HepG2 (cell line): ENCODE results near the gene PRXL2A. TPM values are rescaled to one million over a fixed set of nuclear protein-coding genes. Genes with fewer than 3 reads are reported as not detected.

ENCODE experiments used
- FOXA1 ChIP-seq, 2 experiments: fragments of 450-650 bp in 1 of 2; sonication (generic) in 1 of 2; formaldehyde crosslinking in 1 of 2; IDR thresholded peaks; 2 replicates each; pipeline versions ENCODE4 v1.4.0 to v1.6.1; 2016 to 2020; ENCODE audit warnings: missing genetic modification reagents in 1 of 2
- HDAC6 ChIP-seq: fragments of 200-600 bp; sonication (generic); IDR thresholded peaks from 2 replicates; pipeline ENCODE4 v1.7.0; 2017; ENCODE audit warnings: mild to moderate bottlenecking, antibody characterized with exemption, low read length, low read depth
- KDM5A ChIP-seq: fragments of 200-600 bp; sonication (generic); IDR thresholded peaks from 2 replicates; pipeline ENCODE4 v1.7.0; 2018; ENCODE audit warnings: antibody characterized with exemption, mild to moderate bottlenecking, low read length, borderline replicate concordance
- KLF6 ChIP-seq: IDR thresholded peaks from 2 replicates; pipeline ENCODE4 v1.8.0; 2016; ENCODE audit warnings: missing biosample characterization, missing genetic modification reagents
- MXD4 ChIP-seq: IDR thresholded peaks from 2 replicates; pipeline ENCODE4 v1.6.1; 2016; ENCODE audit warnings: mild to moderate bottlenecking, missing biosample characterization, missing genetic modification reagents
- NFKB2 ChIP-seq: sonication (generic); formaldehyde crosslinking; IDR thresholded peaks from 2 replicates; pipeline ENCODE4 v1.4.0; 2020; ENCODE audit warnings: missing genetic modification reagents, borderline replicate concordance
- PLSCR1 ChIP-seq: sonication (generic); formaldehyde crosslinking; IDR thresholded peaks from 2 replicates; pipeline ENCODE4 v1.5.0; 2020; ENCODE audit warnings: missing genetic modification reagents, mild to moderate bottlenecking, borderline replicate concordance
- POGK ChIP-seq: sonication (generic); formaldehyde crosslinking; conservative IDR thresholded peaks from 2 replicates; pipeline ENCODE4 v1.8.0; 2022; ENCODE audit warnings: mild to moderate bottlenecking, moderate library complexity, missing genetic modification reagents
- RARA ChIP-seq: IDR thresholded peaks from 2 replicates; pipeline ENCODE4 v1.6.1; 2016; ENCODE audit warnings: missing genetic modification reagents, missing compliant biosample characterization
- RXRA ChIP-seq: sonication (generic); formaldehyde crosslinking; IDR thresholded peaks from 2 replicates; pipeline ENCODE4 v1.5.1; 2020; ENCODE audit warnings: missing genetic modification reagents
- TEAD3 ChIP-seq: optimal IDR thresholded peaks from 2 replicates; pipeline ENCODE3; 2016; ENCODE audit warnings: borderline replicate concordance
- ZNF549 ChIP-seq: sonication (generic); formaldehyde crosslinking; IDR thresholded peaks from 2 replicates; pipeline ENCODE4 v1.5.0; 2020; ENCODE audit warnings: missing genetic modification reagents
- ZNF644 ChIP-seq: IDR thresholded peaks from 2 replicates; pipeline ENCODE4 v1.6.1; 2016; ENCODE audit warnings: low read depth
- ZNF652 ChIP-seq: IDR thresholded peaks from 2 replicates; pipeline ENCODE4 v1.6.1; 2016; ENCODE audit warnings: low read depth, borderline replicate concordance
- ZNF775 ChIP-seq: sonication (generic); formaldehyde crosslinking; IDR thresholded peaks from 2 replicates; pipeline ENCODE4 v1.4.0; 2020; ENCODE audit warnings: missing genetic modification reagents, mild to moderate bottlenecking, moderate library complexity, borderline replicate concordance
- ZNF780A ChIP-seq: sonication (generic); formaldehyde crosslinking; IDR thresholded peaks from 2 replicates; pipeline ENCODE4 v1.8.0; 2022; ENCODE audit warnings: mild to moderate bottlenecking, missing genetic modification reagents, moderate library complexity
- ZNF878 ChIP-seq: sonication (generic); formaldehyde crosslinking; IDR thresholded peaks from 2 replicates; pipeline ENCODE4 v1.8.1; 2023; ENCODE audit warnings: mild to moderate bottlenecking, missing genetic modification reagents, moderate library complexity
- polyA plus RNA-seq, 8 experiments: library from polyadenylated mRNA; depleted of rRNA in 3 of 8; stranded (reverse) in 7 of 8; unstranded in 1 of 8; fragments of >200 nt; fragmentation: Illumina TruSeq in 4 of 8; extraction: Trizol in 4 of 8; gene quantifications; 2 replicates each; pipeline versions ENCODE4 v1.2.1 to v1.2.3, GENCODE V29; 2011 to 2016; ENCODE audit warnings: low read depth in 4 of 8, missing spikeins in 1 of 8, mixed read lengths in 1 of 8; ENCODE audit not compliant: insufficient read depth in 1 of 8
- total RNA-seq, 5 experiments: library from RNA; depleted of rRNA; stranded (reverse); fragments of >200 nt; fragmentation: Illumina TruSeq; extraction: Trizol; gene quantifications; 2 replicates each; pipeline ENCODE4 v1.2.3, GENCODE V29; 2016; ENCODE audit warnings: low read depth in 1 of 5
- TF ChIP-seq, protein P1 (sequence below): IDR thresholded peaks from 2 replicates; pipeline ENCODE4 v1.6.1; 2018; ENCODE audit warnings: missing genetic modification reagents
- TF ChIP-seq, protein P2 (sequence below): fragments of 450-650 bp; IDR thresholded peaks from 2 replicates; pipeline ENCODE4 v1.6.1; 2016
- TF ChIP-seq, protein P3 (sequence below): sonication (generic); formaldehyde crosslinking; IDR thresholded peaks from 2 replicates; pipeline ENCODE4 v1.4.0; 2020; ENCODE audit warnings: missing genetic modification reagents
- TF ChIP-seq, protein P4 (sequence below): sonication (generic); formaldehyde crosslinking; IDR thresholded peaks from 2 replicates; pipeline ENCODE4 v1.5.0; 2020; ENCODE audit warnings: mild to moderate bottlenecking, missing genetic modification reagents

Gene PRXL2A
- total and polyA plus RNA-seq, 2 of the 13 experiments (the other 11 are each of a cell fraction or from before 2014, with no cell fraction given), result 43.9 to 79.9 TPM

DNA sequence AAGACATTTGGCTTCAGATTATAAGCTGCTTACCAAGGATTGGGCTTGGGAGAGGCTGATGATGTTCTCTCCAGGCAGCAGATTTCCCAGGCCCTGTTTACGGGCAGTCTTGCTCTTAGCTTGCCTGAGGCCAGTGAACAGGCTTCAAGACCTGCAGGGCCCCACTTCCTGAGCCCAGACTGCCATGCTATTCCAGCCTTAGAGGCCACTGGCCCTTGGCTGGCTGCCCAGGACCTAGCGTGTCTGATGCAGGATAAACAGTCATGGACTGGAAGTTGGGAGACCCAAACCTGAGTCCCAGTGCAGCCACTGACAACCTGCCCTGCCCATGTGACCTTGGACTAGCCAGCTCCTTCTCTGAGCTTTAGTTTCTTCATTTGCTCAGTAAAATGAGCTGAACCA, 2.9 kb downstream of the PRXL2A start (continued):
- TF ChIP-seq KDM5A (no peak), ZNF878 (CRISPR knock-in tag) (peak; percentile 24; the same call in 1 of the 2 replicates), MXD4 (CRISPR knock-in tag) (0 out of 2 replicates have a peak, but pooled peaks have one; percentile 20), ZNF549 (CRISPR knock-in tag) (no peak), NFKB2 (CRISPR knock-in tag) (no peak), FOXA1 (IDR thresholded peaks at IDR 0.05) (no peak), FOXA1 (CRISPR knock-in tag; IDR thresholded peaks at IDR 0.05) (no peak), HDAC6 (no peak), RARA (CRISPR knock-in tag) (peak; percentile 40; the same call in 1 of the 2 replicates), TEAD3 (no peak), ZNF775 (CRISPR knock-in tag) (no peak), ZNF780A (CRISPR knock-in tag) (no peak), POGK (CRISPR knock-in tag) (no peak), RXRA (CRISPR knock-in tag) (no peak), ZNF644 (CRISPR knock-in tag) (peak; percentile 88), PLSCR1 (CRISPR knock-in tag) (no peak), ZNF652 (CRISPR knock-in tag) (no peak), KLF6 (no peak)
- TF ChIP-seq, protein P1, sequence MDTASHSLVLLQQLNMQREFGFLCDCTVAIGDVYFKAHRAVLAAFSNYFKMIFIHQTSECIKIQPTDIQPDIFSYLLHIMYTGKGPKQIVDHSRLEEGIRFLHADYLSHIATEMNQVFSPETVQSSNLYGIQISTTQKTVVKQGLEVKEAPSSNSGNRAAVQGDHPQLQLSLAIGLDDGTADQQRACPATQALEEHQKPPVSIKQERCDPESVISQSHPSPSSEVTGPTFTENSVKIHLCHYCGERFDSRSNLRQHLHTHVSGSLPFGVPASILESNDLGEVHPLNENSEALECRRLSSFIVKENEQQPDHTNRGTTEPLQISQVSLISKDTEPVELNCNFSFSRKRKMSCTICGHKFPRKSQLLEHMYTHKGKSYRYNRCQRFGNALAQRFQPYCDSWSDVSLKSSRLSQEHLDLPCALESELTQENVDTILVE (CRISPR knock-in tag), result no peak
- TF ChIP-seq, protein P2, sequence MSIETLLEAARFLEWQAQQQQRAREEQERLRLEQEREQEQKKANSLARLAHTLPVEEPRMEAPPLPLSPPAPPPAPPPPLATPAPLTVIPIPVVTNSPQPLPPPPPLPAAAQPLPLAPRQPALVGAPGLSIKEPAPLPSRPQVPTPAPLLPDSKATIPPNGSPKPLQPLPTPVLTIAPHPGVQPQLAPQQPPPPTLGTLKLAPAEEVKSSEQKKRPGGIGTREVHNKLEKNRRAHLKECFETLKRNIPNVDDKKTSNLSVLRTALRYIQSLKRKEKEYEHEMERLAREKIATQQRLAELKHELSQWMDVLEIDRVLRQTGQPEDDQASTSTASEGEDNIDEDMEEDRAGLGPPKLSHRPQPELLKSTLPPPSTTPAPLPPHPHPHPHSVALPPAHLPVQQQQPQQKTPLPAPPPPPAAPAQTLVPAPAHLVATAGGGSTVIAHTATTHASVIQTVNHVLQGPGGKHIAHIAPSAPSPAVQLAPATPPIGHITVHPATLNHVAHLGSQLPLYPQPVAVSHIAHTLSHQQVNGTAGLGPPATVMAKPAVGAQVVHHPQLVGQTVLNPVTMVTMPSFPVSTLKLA, result no peak
- TF ChIP-seq, protein P3, sequence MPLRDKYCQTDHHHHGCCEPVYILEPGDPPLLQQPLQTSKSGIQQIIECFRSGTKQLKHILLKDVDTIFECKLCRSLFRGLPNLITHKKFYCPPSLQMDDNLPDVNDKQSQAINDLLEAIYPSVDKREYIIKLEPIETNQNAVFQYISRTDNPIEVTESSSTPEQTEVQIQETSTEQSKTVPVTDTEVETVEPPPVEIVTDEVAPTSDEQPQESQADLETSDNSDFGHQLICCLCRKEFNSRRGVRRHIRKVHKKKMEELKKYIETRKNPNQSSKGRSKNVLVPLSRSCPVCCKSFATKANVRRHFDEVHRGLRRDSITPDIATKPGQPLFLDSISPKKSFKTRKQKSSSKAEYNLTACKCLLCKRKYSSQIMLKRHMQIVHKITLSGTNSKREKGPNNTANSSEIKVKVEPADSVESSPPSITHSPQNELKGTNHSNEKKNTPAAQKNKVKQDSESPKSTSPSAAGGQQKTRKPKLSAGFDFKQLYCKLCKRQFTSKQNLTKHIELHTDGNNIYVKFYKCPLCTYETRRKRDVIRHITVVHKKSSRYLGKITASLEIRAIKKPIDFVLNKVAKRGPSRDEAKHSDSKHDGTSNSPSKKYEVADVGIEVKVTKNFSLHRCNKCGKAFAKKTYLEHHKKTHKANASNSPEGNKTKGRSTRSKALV (CRISPR knock-in tag), result no peak
- TF ChIP-seq, protein P4, sequence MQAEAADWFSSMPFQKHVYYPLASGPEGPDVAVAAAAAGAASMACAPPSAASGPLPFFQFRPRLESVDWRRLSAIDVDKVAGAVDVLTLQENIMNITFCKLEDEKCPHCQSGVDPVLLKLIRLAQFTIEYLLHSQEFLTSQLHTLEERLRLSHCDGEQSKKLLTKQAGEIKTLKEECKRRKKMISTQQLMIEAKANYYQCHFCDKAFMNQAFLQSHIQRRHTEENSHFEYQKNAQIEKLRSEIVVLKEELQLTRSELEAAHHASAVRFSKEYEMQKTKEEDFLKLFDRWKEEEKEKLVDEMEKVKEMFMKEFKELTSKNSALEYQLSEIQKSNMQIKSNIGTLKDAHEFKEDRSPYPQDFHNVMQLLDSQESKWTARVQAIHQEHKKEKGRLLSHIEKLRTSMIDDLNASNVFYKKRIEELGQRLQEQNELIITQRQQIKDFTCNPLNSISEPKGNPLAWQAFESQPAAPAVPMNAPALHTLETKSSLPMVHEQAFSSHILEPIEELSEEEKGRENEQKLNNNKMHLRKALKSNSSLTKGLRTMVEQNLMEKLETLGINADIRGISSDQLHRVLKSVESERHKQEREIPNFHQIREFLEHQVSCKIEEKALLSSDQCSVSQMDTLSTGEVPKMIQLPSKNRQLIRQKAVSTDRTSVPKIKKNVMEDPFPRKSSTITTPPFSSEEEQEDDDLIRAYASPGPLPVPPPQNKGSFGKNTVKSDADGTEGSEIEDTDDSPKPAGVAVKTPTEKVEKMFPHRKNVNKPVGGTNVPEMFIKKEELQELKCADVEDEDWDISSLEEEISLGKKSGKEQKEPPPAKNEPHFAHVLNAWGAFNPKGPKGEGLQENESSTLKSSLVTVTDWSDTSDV, result no peak
